ENCODE data around the gene CIB4.

CIB4 gene

DNA sequence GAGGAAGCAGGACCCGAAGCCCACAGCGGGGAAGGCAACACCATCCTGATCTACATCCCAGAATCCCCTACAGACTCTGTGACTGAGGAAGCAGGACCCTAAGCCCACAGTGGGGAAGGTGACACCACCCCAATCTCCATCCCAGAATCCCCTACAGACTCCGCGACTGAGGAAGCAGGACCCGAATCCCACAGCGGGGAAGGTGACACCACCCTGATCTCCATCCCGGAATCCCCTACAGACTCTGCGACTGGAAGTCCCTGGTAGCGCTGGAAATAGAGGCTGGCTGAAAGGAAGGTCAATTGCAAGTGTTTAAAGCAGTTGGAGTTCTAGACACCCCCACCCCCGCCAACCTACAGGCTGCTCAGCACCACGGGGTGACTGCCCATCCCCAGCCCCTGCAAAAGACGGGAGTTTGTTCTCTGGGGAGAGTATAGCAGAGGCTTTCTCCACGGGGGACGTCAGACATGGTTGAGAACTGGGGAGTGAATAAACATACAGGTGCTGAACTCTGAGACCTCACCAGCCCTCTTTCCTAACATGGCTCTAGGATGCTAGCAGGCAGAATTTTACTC lies 21.0 kb downstream of the CIB4 start:
- TF ChIP-seq SIN3A (IDR thresholded peaks at IDR 0.05; ENCODE audit: borderline replicate concordance, insufficient read depth, low read length) (no peak), REST (IDR thresholded peaks at IDR 0.05; ENCODE audit: insufficient read depth in 1 of 2, low read depth in 2 of 2, low read length in 2 of 2) (no peak), TAF1 (IDR thresholded peaks at IDR 0.05; ENCODE audit: borderline replicate concordance, insufficient read depth, low read length) (no peak), FOXP2 (optimal IDR thresholded peaks at IDR 0.05; ENCODE audit: borderline replicate concordance, extremely low read depth, extremely low read length, insufficient read depth) (no peak), POLR2AphosphoS5 (IDR thresholded peaks at IDR 0.05; ENCODE audit: low read depth, low read length) (no peak)

- TF ChIP-seq FOXP2 (optimal IDR thresholded peaks at IDR 0.05; ENCODE audit: borderline replicate concordance, extremely low read depth, extremely low read length, insufficient read depth) (no peak), TAF1 (IDR thresholded peaks at IDR 0.05; ENCODE audit: borderline replicate concordance, insufficient read depth, low read length) (no peak), POLR2AphosphoS5 (IDR thresholded peaks at IDR 0.05; ENCODE audit: low read depth, low read length) (no peak), REST (IDR thresholded peaks at IDR 0.05; ENCODE audit: insufficient read depth in 1 of 2, low read depth in 2 of 2, low read length in 2 of 2) (no peak), SIN3A (IDR thresholded peaks at IDR 0.05; ENCODE audit: borderline replicate concordance, insufficient read depth, low read length) (no peak)
These were observed 21.6 kb downstream of the CIB4 start for GRCh38 chr2:26619521-26619951.

- TF ChIP-seq REST (IDR thresholded peaks at IDR 0.05; ENCODE audit: insufficient read depth in 1 of 2, low read depth in 2 of 2, low read length in 2 of 2), result no peak
- no peak for TF ChIP-seq SIN3A (IDR thresholded peaks at IDR 0.05; ENCODE audit: borderline replicate concordance, insufficient read depth, low read length)
- TF ChIP-seq FOXP2 (optimal IDR thresholded peaks at IDR 0.05; ENCODE audit: borderline replicate concordance, extremely low read depth, extremely low read length, insufficient read depth), result no peak
- no peak for TF ChIP-seq TAF1 (IDR thresholded peaks at IDR 0.05; ENCODE audit: borderline replicate concordance, insufficient read depth, low read length)
- no peak for TF ChIP-seq POLR2AphosphoS5 (IDR thresholded peaks at IDR 0.05; ENCODE audit: low read depth, low read length)
These were observed 22.1 kb downstream of the CIB4 start for GRCh38 chr2:26619096-26619495.

DNA sequence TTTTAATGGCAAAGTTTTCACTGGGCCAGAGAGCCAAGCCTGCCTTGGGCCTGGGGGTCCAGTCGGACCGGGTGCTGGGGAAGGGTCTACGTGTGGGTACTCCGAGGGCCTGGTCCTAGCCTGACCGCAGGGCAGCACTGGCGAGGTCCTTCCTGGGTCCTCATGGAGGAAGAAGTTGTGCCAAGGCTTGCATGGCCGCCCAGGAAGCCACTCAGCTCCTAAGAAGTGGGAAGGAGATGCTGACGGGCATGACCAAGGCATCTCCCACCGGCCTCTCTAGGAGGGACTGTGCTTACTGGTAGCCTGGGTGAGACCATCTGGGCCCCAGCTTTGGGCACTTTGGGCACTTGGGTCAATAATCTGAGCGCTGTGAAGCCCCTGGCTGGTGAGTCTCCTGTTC lies 22.6 kb downstream of the CIB4 start:
- TF ChIP-seq POLR2AphosphoS5 (IDR thresholded peaks at IDR 0.05; ENCODE audit: low read depth, low read length) (no peak), TAF1 (IDR thresholded peaks at IDR 0.05; ENCODE audit: borderline replicate concordance, insufficient read depth, low read length) (no peak), FOXP2 (optimal IDR thresholded peaks at IDR 0.05; ENCODE audit: borderline replicate concordance, extremely low read depth, extremely low read length, insufficient read depth) (no peak), SIN3A (IDR thresholded peaks at IDR 0.05; ENCODE audit: borderline replicate concordance, insufficient read depth, low read length) (no peak), REST (IDR thresholded peaks at IDR 0.05; ENCODE audit: insufficient read depth in 1 of 2, low read depth in 2 of 2, low read length in 2 of 2) (no peak)
